AG10803 (cell line): ENCODE measurements around the gene PNPLA1.

Source experiments
- DNase-seq: peaks from one replicate; pipeline ENCODE4 v3.0.0; 2010; ENCODE audit warnings: low read depth
- H3K4me3 ChIP-seq: 2 replicates; pipeline ENCODE4 v1.5.1; 2011; ENCODE audit warnings: mild to moderate bottlenecking, low read length, control low read depth
- CTCF ChIP-seq: conservative IDR thresholded peaks from 2 replicates; pipeline ENCODE4 v1.5.1; 2011; ENCODE audit warnings: mild to moderate bottlenecking, low read length, control low read depth, inconsistent platforms

PNPLA1 gene

GRCh38 chr6:36296240-36296639 lies 26.4 kb downstream of the PNPLA1 start:
- no peak overlapping the region for H3K4me3 ChIP-seq
- no peak for TF ChIP-seq CTCF
- peak; percentile 77 for DNase-seq

- DNase-seq = no peak
- no peak overlapping the region for H3K4me3 ChIP-seq
- no peak for TF ChIP-seq CTCF
Observed at GRCh38 chr6:36297051-36297450, 27.2 kb downstream of the PNPLA1 start.

- no peak for TF ChIP-seq CTCF
- H3K4me3 ChIP-seq = no peak overlapping the region
- DNase-seq = peak; percentile 57
Observed at GRCh38 chr6:36297511-36297910, 27.7 kb downstream of the PNPLA1 start.

- TF ChIP-seq CTCF = no peak
- DNase-seq = no peak
- no peak overlapping the region for H3K4me3 ChIP-seq
Observed at GRCh38 chr6:36298027-36298426, 28.2 kb downstream of the PNPLA1 start.

GRCh38 chr6:36301085-36301658 lies 31.3 kb downstream of the PNPLA1 start:
- no peak for DNase-seq
- no peak overlapping the region for H3K4me3 ChIP-seq
- TF ChIP-seq CTCF = no peak

- TF ChIP-seq CTCF = no peak
- DNase-seq = no peak
- H3K4me3 ChIP-seq = no peak overlapping the region
Observed at GRCh38 chr6:36301781-36302180, 31.9 kb downstream of the PNPLA1 start.

GRCh38 chr6:36302227-36302976 lies 32.5 kb downstream of the PNPLA1 start:
- TF ChIP-seq CTCF = peak; percentile 97
- peak; percentile 84 for DNase-seq
- H3K4me3 ChIP-seq = no peak overlapping the region
